Cerebellar nuclear complex (tissue), 1 donor: ENCODE results near the gene IKZF3.
"Not testable (repeated sequence)": the region's sequence is repeated elsewhere in the genome, so short reads cannot be mapped to it uniquely, and the experiment has no call there.

Source experiments
- DNase-seq, 2 experiments: peaks; one replicate each; lab custom pipeline; 2025; lab: John Stamatoyannopoulos, UW

The IKZF3 gene

GRCh38 chr17:39855911-39856649 is 8.0 kb downstream of the IKZF3 start:
- not testable (repeated sequence) for DNase-seq

GRCh38 chr17:39854909-39855308 is 9.2 kb downstream of the IKZF3 start:
- no peak for DNase-seq

- no peak for DNase-seq
These were observed 11.9 kb downstream of the IKZF3 start for GRCh38 chr17:39852239-39852638.

- DNase-seq = not testable (repeated sequence)
These were observed 13.9 kb downstream of the IKZF3 start for GRCh38 chr17:39850186-39850585.

GRCh38 chr17:39848600-39848999 is 15.5 kb downstream of the IKZF3 start:
- DNase-seq = no peak

- DNase-seq = no peak
These were observed 17.9 kb downstream of the IKZF3 start for GRCh38 chr17:39846205-39846604.

- no peak for DNase-seq
These were observed 18.9 kb downstream of the IKZF3 start for GRCh38 chr17:39845052-39845846.

- DNase-seq = no peak
These were observed 22.9 kb downstream of the IKZF3 start for GRCh38 chr17:39841134-39841683.

GRCh38 chr17:39838784-39839183 is 25.3 kb downstream of the IKZF3 start:
- DNase-seq = no peak

- no peak for DNase-seq
These were observed 26.1 kb downstream of the IKZF3 start for GRCh38 chr17:39838057-39838456.

- no peak for DNase-seq
These were observed 28.0 kb downstream of the IKZF3 start for GRCh38 chr17:39836117-39836516.

- no peak for DNase-seq
These were observed 28.9 kb downstream of the IKZF3 start for GRCh38 chr17:39835038-39835786.

- no peak for DNase-seq
These were observed 30.1 kb downstream of the IKZF3 start for GRCh38 chr17:39834017-39834416.

- no peak for DNase-seq
These were observed 32.5 kb downstream of the IKZF3 start for GRCh38 chr17:39831588-39831987.

GRCh38 chr17:39828443-39828842 is 35.7 kb downstream of the IKZF3 start:
- DNase-seq = no peak

GRCh38 chr17:39826334-39826733 is 37.8 kb downstream of the IKZF3 start:
- no peak for DNase-seq

- DNase-seq = no peak
These were observed 40.6 kb downstream of the IKZF3 start for GRCh38 chr17:39823407-39824054.

- DNase-seq = no peak
These were observed 42.1 kb downstream of the IKZF3 start for GRCh38 chr17:39822051-39822451.

- no peak for DNase-seq
These were observed 43.1 kb downstream of the IKZF3 start for GRCh38 chr17:39820987-39821386.

GRCh38 chr17:39820541-39820940 is 43.6 kb downstream of the IKZF3 start:
- no peak for DNase-seq

GRCh38 chr17:39818358-39819000 is 45.6 kb downstream of the IKZF3 start:
- DNase-seq = no peak
